GM10266 (cell line): Measurements from ENCODE around the gene KRTDAP.

Experiments used
- DNase-seq: peaks from one replicate; pipeline ENCODE4 v3.0.0; 2012; ENCODE audit errors: extremely low spot score
- TF ChIP-seq, protein P1 (sequence below): IDR thresholded peaks from 2 replicates; pipeline ENCODE4 v1.5.1; 2012; ENCODE audit warnings: mild to moderate bottlenecking, low read depth; ENCODE audit not compliant: control insufficient read depth, insufficient read depth; ENCODE audit errors: missing control alignments

Gene KRTDAP

DNA sequence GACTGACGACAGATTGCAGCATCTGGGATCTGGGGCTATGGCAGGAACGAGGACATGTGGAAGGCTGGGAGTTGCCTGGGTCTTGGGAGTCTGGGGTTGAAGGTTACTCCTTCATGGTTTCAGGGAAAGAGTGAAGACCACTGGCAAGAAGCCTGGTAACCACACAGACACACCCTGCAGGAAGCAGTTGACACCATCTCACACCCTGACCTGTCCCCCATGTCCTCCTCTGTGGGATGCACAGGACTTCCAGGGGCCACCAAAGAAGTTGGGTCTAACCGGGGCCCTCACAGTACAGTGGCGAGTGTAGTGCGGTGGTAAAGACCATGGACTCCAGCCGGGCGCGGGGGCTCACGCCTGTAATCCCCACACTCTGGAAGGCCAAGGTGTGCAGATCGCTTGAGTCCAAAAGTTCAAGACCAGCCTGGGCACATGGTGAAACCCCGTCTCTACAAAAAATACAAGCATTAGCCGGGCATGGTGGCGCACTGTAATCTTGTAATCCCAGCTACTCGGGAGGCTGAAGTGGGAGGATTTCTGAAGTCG is 52.8 kb downstream of the KRTDAP start:
- TF ChIP-seq, protein P1, sequence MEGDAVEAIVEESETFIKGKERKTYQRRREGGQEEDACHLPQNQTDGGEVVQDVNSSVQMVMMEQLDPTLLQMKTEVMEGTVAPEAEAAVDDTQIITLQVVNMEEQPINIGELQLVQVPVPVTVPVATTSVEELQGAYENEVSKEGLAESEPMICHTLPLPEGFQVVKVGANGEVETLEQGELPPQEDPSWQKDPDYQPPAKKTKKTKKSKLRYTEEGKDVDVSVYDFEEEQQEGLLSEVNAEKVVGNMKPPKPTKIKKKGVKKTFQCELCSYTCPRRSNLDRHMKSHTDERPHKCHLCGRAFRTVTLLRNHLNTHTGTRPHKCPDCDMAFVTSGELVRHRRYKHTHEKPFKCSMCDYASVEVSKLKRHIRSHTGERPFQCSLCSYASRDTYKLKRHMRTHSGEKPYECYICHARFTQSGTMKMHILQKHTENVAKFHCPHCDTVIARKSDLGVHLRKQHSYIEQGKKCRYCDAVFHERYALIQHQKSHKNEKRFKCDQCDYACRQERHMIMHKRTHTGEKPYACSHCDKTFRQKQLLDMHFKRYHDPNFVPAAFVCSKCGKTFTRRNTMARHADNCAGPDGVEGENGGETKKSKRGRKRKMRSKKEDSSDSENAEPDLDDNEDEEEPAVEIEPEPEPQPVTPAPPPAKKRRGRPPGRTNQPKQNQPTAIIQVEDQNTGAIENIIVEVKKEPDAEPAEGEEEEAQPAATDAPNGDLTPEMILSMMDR, result no peak
- no peak for DNase-seq
